Left colon (tissue), 2 donors: ENCODE results near the gene NOD2. TPM values are rescaled to one million over a fixed set of nuclear protein-coding genes. Genes with fewer than 3 reads are reported as not detected.

Source experiments
- ATAC-seq: fragments of 200-7000 bp; cut with Tn5 transposase; one replicate; pipeline ENCODE4 v1.9.1; 2020; ENCODE audit warnings: mild to moderate bottlenecking, moderate library complexity
- DNase-seq, 2 donors: peaks; one replicate each; pipeline ENCODE4 v3.0.0-alpha.2; 2020
- intact Hi-C, 2 donors: fragments of 100-400 bp; cut with DNase I in 1 of 2; cut with micrococcal nuclease in 1 of 2; formaldehyde crosslinking; loops; one replicate each; pipeline versions ENCODE4 v1.11.2 to v1.14.0; 2022; cut with DNase I, micrococcal nuclease
- total RNA-seq, 2 donors: library from RNA; stranded (reverse); fragmentation: NEBNext Ultra II Directional; extraction: Animal tissue kit (Norgen Biotek cat#: 25700); gene quantifications; one replicate each; pipeline ENCODE4 v1.2.1, GENCODE V29; 2021
- donor health status: DM: no; HTN: no; CAD: no.
- donor health status: DM: yes; HTN: yes; CAD: no.

The NOD2 gene
- total RNA-seq, 2 donors from 2014 or later: 0.61 to 0.98 TPM

GRCh38 chr16:50731130-50731988 lies 38.0 kb downstream of the NOD2 start:
- ATAC-seq (no peak), DNase-seq (no peak)
- intact Hi-C loops: no loop called here

- intact Hi-C loops: no loop called here
- ATAC-seq: no peak
- DNase-seq: no peak
Measured at GRCh38 chr16:50731989-50732832, 38.8 kb downstream of the NOD2 start.

- intact Hi-C loops: no loop called here
- no peak for DNase-seq
- ATAC-seq: no peak
Measured at GRCh38 chr16:50733468-50733867, 40.1 kb downstream of the NOD2 start.

GRCh38 chr16:50735629-50736122 lies 42.3 kb downstream of the NOD2 start:
- intact Hi-C loops: no loop called here
- no peak for ATAC-seq
- DNase-seq: no peak

- no peak for DNase-seq
- intact Hi-C loops: no loop called here
- ATAC-seq: no peak
Measured at GRCh38 chr16:50736448-50736847, 43.0 kb downstream of the NOD2 start.

- DNase-seq (no peak), ATAC-seq (no peak)
- intact Hi-C loops: no loop called here
Measured at GRCh38 chr16:50737420-50737959, 44.1 kb downstream of the NOD2 start.

- ATAC-seq: no peak
- no peak for DNase-seq
- intact Hi-C loops: no loop called here
Measured at GRCh38 chr16:50739031-50739430, 45.6 kb downstream of the NOD2 start.

- DNase-seq (no peak), ATAC-seq (no peak)
- intact Hi-C loops: no loop called here
Measured at GRCh38 chr16:50740736-50741135, 47.3 kb downstream of the NOD2 start.

- peak; percentile 3 for ATAC-seq
- peak in 1 of 2 donors; percentile 65 for DNase-seq
- intact Hi-C loops: no loop called here
Measured at GRCh38 chr16:50741225-50741780, 47.9 kb downstream of the NOD2 start.

GRCh38 chr16:50741781-50742575 lies 48.6 kb downstream of the NOD2 start, which contains the start of gene CYLD:
TSS of gene CYLD (plus strand) at chr16:50742086. CDS start at chr16:50749699, 7,613 bp downstream.
- peak; percentile 94 for ATAC-seq
- intact Hi-C loops: no loop called here
- DNase-seq: peak; percentile 100

- ATAC-seq: no peak
- DNase-seq: peak; percentile 34 to 49
- intact Hi-C loops: no loop called here
Measured at GRCh38 chr16:50742576-50743200, 49.3 kb downstream of the NOD2 start.

- intact Hi-C loops: no loop called here
- DNase-seq: no peak
- ATAC-seq: no peak
Measured at GRCh38 chr16:50743581-50744225, 50.3 kb downstream of the NOD2 start.

GRCh38 chr16:50744881-50745280 lies 51.5 kb downstream of the NOD2 start:
- intact Hi-C loops: no loop called here
- no peak for ATAC-seq
- DNase-seq: no peak

- no peak for DNase-seq
- intact Hi-C loops: no loop called here
- ATAC-seq: no peak
Measured at GRCh38 chr16:50745940-50746339, 52.5 kb downstream of the NOD2 start.

GRCh38 chr16:50747207-50747956 lies 54.0 kb downstream of the NOD2 start:
- ATAC-seq (peak; percentile 48), DNase-seq (no peak)
- intact Hi-C loops: no loop called here

- ATAC-seq: no peak
- intact Hi-C loops: no loop called here
Measured at GRCh38 chr16:50751528-50751927, 58.1 kb downstream of the NOD2 start.

More at GRCh38 chr16:50751528-50751927, 58.1 kb downstream of the NOD2 start:
- DNase-seq: no peak
